HTERT RPE-1 (cell line): ENCODE data around the gene RPL32.
"Not testable (repeated sequence)": the region's sequence is repeated elsewhere in the genome, so short reads cannot be mapped to it uniquely, and the experiment has no call there.

Experiments
- in situ Hi-C: fragments of 300-500 bp; cut with MboI; formaldehyde crosslinking; loops from 4 replicates; pipeline ENCODE4 v1.14.3; 2020; ENCODE audit warnings: low sequenced_read_pairs

Gene RPL32

GRCh38 chr3:12841149-12841969, at the start of gene RPL32:
TSS of gene RPL32 (minus strand) at chr3:12841565. CDS start at chr3:12840237, 1,328 bp downstream.
- in situ Hi-C loops: no loop called here

GRCh38 chr3:12890610-12891390, 49.4 kb upstream of the RPL32 start:
- in situ Hi-C loops: no loop called here

DNA sequence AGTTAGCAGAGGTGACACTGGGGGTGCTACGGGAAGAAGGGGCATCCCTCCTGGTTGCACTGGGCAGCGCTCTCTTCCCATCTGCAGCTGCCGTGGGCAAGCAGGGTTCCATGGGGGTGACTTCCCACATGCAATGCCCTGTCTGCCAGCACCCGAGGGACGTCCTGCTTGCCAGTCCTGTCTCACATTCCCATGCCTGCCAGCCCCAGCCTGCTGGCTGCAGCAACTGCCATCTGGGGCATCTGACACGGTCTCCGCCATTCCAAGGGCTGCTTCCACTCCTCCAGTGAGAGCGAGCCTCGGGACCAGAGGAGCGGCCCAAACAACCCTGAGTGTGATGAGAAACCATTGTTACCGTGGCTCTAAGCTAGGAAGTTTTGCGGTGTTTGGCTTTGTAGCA, 45.4 kb upstream of the RPL32 start:
- in situ Hi-C loops: no loop called here

DNA sequence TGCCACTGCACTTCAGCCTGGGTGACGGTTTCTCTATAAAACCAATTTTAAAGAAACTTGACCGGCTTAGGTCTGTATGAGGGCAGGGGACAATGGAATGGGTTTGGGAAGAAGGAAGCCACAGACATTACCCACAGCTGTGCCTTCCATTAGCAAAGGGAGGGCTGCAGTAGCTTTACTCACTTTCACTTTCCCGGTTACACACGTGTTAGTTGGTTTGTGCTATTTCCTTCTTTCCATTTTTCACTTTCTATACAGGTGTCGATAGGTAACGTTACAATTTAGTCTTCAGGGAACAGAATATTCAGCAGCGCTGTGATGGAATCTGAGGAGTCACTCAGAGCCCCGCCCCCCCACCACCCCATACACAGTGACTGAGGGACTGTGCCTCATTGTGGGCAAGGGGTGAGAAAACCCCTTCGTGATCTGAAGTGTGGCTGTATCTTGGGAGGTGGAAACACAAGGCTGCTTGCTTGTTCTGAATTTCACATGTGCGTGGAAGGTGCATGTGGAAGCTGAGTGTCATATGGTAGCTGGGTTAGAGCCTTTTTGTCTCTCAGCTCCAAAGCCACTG, 44.8 kb upstream of the RPL32 start:
- in situ Hi-C loops: no loop called here

- in situ Hi-C loops: no loop called here
These were observed 44.2 kb upstream of the RPL32 start for GRCh38 chr3:12885583-12885930.

GRCh38 chr3:12884790-12885582, 43.6 kb upstream of the RPL32 start:
- in situ Hi-C loops: no loop called here

DNA sequence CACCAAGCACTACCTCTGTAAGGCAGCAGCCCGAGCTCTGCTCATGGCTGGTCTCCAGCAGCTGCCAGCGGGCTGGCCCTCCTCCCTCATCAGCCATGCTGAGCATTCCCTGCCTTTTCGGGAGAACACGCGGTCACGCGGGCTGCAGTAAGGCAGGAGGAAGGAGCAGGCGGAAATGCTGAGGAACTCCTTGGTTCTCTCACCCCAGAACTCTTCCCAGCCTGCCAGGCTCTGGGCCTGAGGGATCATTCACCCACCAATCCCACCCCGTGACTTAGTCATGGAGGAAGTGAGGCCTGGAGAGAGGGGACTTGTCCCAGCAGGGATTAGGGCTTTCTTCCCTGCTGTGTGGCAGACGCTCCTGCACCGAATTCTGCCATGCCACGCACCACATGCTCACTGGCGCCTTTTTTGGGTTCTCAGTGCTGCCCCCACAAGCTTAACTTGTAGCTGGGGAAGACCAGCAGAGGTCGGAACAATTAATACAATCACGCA, 42.9 kb upstream of the RPL32 start:
- in situ Hi-C loops: no loop called here

GRCh38 chr3:12882336-12883310, 41.3 kb upstream of the RPL32 start:
- in situ Hi-C loops: no loop called here

DNA sequence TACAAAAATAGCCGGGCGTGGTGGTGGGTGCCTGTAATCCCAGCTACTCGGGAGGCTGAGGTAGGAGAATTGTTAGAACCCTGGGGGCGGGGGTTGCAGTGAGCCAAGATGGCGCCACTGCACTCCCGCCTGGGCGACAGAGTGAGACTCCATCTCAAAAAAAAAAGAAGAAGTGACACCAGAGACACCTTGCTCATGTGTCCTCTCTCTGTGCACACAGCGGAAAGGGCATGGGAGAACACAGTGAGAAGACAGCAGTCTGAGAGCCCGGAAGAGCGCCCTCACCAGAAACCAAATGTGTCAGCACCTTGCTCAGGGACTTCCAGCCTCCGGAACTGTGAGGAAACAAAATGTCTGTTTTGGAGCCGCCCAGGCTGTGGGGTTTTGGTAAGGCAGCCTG, 40.5 kb upstream of the RPL32 start:
- in situ Hi-C loops: not testable (repeated sequence)

GRCh38 chr3:12879191-12879815, 37.9 kb upstream of the RPL32 start:
- in situ Hi-C loops: no loop called here

DNA sequence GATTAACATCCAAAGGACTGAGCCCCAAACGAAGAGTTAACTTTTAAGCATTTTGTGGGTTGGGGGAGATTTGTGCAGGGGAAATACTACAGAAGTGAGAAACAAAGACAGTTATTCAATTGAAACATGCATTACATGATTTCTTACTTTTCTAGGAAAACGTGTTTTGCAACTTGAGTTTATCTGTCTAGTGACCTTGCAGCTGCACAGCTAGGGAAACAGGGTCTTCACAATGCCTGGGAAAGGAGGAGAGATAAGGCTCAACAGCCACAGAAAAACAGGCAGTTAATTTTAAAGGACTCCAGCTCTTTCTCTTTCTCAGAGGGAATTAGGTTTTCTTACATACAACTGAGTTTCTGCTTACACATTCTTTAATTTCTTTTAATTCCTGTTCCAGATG, 37.4 kb upstream of the RPL32 start:
- in situ Hi-C loops: not testable (repeated sequence)

GRCh38 chr3:12878141-12878574, 36.8 kb upstream of the RPL32 start:
- in situ Hi-C loops: no loop called here

- in situ Hi-C loops: no loop called here
These were observed 35.7 kb upstream of the RPL32 start for GRCh38 chr3:12877040-12877439.

GRCh38 chr3:12875857-12876836, 34.8 kb upstream of the RPL32 start:
- in situ Hi-C loops: no loop called here

- in situ Hi-C loops: no loop called here
These were observed 30.1 kb upstream of the RPL32 start for GRCh38 chr3:12871404-12871983.

DNA sequence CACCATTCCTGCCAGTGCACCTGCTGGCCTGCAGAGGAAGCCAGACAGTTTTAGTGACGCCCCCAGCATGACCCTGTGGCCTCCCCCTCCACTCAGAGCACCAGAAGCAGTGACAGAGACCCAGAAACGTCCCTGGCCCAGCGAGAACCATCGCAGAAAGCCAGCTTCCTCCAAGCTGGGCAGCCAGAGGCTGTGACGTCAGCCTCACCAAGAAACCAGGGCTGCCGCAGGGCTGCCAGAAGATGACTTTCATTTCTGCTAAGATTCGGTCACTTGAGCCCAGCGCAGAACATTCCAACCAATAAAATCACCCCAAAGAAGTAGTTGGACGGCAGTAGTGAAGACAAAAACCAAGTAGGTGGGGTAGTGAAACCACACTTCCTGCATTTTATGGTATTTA, 29.6 kb upstream of the RPL32 start:
- in situ Hi-C loops: no loop called here

GRCh38 chr3:12869035-12869621, 27.8 kb upstream of the RPL32 start:
- in situ Hi-C loops: no loop called here
